Activated B cell treated with CpG ODN at 0.5 μM for 24 hours (primary cell): ENCODE results near the gene RAPGEF3. TPM values are rescaled to one million over a fixed set of nuclear protein-coding genes. Genes with fewer than 3 reads are reported as not detected.

Experiments
- ATAC-seq: fragments of 200-7000 bp; cut with Tn5 transposase; one replicate; pipeline ENCODE4 v1.10.0; 2021; ENCODE audit warnings: low read depth, mild to moderate bottlenecking, moderate library complexity
- CTCF ChIA-PET: fragments of 350-600 bp; sonication (Branson Sonifier 250); formaldehyde crosslinking; loops from one replicate; lab custom pipeline; 2021; ENCODE audit warnings: antibody characterized with exemption; lab: Charles Lee
- POLR2A ChIA-PET: fragments of 350-600 bp; sonication (Branson Sonifier 250); formaldehyde crosslinking; loops from one replicate; lab custom pipeline; 2021; ENCODE audit warnings: antibody characterized with exemption; lab: Charles Lee
- DNase-seq: peaks from one replicate; pipeline ENCODE4 v3.0.0; 2022
- H3K27ac Mint-ChIP-seq: one replicate; pipeline ENCODE4 v1.8.0; 2020; ENCODE audit warnings: mixed read lengths
- H3K27me3 Mint-ChIP-seq: one replicate; pipeline ENCODE4 v1.8.0; 2021; ENCODE audit warnings: mixed read lengths
- H3K36me3 Mint-ChIP-seq: one replicate; pipeline ENCODE4 v1.8.0; 2021; ENCODE audit warnings: low read depth, mixed read lengths
- H3K4me1 Mint-ChIP-seq: one replicate; pipeline ENCODE4 v1.8.0; 2021; ENCODE audit warnings: mixed read lengths
- H3K4me3 Mint-ChIP-seq: one replicate; pipeline ENCODE4 v1.8.0; 2020; ENCODE audit warnings: mild to moderate bottlenecking, mixed read lengths
- H3K9me3 Mint-ChIP-seq: one replicate; pipeline ENCODE4 v1.8.0; 2020; ENCODE audit warnings: mixed read lengths
- intact Hi-C: fragments of 100-400 bp; cut with micrococcal nuclease; formaldehyde crosslinking; loops from one replicate; pipeline ENCODE4 v1.15.1; 2024
- total RNA-seq: library from RNA; stranded (reverse); gene quantifications from 2 replicates; pipeline ENCODE4 v1.2.3, GENCODE V29; 2022
- TF ChIP-seq, protein P1 (sequence below): fragments of 200-600 bp; IDR thresholded peaks from one replicate; pipeline ENCODE4 v1.8.0; 2022; ENCODE audit warnings: antibody characterized with exemption, mild to moderate bottlenecking

RAPGEF3 gene
- total RNA-seq, 1 donor from 2014 or later = 5.0 TPM

DNA sequence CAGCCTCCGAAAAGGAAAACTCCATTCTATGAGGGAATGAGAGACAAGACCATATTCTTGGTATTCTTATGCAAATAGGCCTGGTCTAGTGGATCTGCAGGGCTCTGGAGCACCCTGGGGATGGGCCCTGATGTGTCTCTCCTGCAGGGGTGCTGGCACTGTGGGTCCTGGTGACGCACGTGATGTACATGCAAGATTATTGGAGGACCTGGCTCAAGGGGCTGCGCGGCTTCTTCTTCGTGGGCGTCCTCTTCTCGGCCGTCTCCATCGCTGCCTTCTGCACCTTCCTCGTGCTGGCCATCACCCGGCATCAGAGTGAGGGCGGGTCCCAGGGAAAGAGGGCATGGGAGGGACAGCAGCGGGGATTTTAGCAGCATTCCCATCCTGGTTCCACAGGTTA lies 20.2 kb upstream of the RAPGEF3 start:
- Mint-ChIP-seq H3K27me3 (no peaks in the 10 kb centered on the region), H3K4me3 (no peak overlapping the region), H3K4me1 (peaks cover 18% of the 10 kb centered on the region), H3K9me3 (no peaks in the 10 kb centered on the region), H3K36me3 (peaks cover 15% of the 10 kb centered on the region), H3K27ac (no peak overlapping the region)
- DNase-seq (no peak), ATAC-seq (no peak)
- TF ChIP-seq, protein P1, sequence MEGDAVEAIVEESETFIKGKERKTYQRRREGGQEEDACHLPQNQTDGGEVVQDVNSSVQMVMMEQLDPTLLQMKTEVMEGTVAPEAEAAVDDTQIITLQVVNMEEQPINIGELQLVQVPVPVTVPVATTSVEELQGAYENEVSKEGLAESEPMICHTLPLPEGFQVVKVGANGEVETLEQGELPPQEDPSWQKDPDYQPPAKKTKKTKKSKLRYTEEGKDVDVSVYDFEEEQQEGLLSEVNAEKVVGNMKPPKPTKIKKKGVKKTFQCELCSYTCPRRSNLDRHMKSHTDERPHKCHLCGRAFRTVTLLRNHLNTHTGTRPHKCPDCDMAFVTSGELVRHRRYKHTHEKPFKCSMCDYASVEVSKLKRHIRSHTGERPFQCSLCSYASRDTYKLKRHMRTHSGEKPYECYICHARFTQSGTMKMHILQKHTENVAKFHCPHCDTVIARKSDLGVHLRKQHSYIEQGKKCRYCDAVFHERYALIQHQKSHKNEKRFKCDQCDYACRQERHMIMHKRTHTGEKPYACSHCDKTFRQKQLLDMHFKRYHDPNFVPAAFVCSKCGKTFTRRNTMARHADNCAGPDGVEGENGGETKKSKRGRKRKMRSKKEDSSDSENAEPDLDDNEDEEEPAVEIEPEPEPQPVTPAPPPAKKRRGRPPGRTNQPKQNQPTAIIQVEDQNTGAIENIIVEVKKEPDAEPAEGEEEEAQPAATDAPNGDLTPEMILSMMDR = no peak
- intact Hi-C loops = loop anchor here (1.0 to 2.0 kb wide), 6 partner anchors 37 to 746 kb away; partner anchors contain the start of gene HDAC7
- CTCF ChIA-PET = interaction anchor here (0.9 to 11.4 kb wide), 11 partner anchors 9 to 66 kb away, joined by 3 to 127 read pairs (median 4); partner anchors contain the start of gene ENDOU
- POLR2A ChIA-PET = interaction anchor here (0.8 to 2.0 kb wide), 4 partner anchors 31 to 60 kb away, joined by 3 to 8 read pairs (median 3); partner anchors contain the start of gene HDAC7

DNA sequence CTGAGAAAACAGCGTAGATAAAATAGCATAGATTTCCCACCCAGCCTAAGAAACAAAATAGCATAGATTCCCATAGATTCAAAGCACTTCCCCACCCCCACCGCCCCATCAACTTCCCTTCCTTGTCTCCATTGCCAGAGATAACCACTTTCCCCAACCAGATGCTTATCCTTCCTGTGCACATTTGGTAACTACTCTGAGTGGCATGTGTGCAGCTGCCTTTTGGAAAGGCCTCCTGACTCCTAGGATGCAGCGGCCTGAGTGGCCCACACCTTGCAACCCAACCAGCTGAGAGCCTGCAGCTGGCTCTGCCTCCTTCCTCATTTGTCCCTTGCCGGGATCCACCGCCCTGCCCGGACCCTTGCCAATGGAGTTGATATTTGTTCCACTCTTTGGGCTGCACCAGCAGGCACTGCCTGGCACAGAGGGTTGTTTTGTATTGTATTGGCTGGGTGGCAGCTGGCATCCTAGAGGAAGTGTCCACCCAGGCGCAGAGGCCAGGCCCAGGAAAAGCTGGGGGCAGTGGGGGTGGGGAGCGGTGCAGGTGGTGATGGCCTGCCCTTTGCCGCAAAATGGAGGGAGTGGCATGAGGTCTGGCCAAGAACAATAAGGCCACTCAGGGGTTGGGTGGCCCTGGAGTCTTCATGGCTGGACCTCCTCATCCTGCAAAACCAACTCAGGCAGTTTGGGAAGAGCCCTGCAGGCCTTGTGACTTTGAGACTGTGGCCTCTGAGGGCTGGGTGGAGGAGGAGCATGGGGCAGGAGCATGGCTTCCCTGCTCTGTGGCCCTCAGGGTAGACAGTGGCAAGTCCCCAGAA lies 19.3 kb upstream of the RAPGEF3 start:
- TF ChIP-seq, protein P1 = no peak
- ATAC-seq (no peak), DNase-seq (no peak)
- H3K4me3 Mint-ChIP-seq = no peak overlapping the region
- no peaks in the 10 kb centered on the region for H3K27me3 Mint-ChIP-seq
- intact Hi-C loops = loop anchor here (2.0 kb wide), 1 partner anchor 745 kb away; no protein-coding TSS in a partner anchor
- peaks cover 22% of the 10 kb centered on the region for H3K4me1 Mint-ChIP-seq
- POLR2A ChIA-PET = interaction anchor here (1.0 to 1.4 kb wide), 3 partner anchors 34 to 54 kb away, joined by 3 to 4 read pairs (median 3); partner anchors contain the start of gene HDAC7
- H3K9me3 Mint-ChIP-seq = no peaks in the 10 kb centered on the region
- peaks cover 10% of the 10 kb centered on the region for H3K36me3 Mint-ChIP-seq
- CTCF ChIA-PET = interaction anchor here (1.0 to 11.4 kb wide), 11 partner anchors 11 to 126 kb away, joined by 3 to 127 read pairs (median 4); partner anchors contain the start of genes ENDOU and RAPGEF3
- H3K27ac Mint-ChIP-seq = no peak overlapping the region

DNA sequence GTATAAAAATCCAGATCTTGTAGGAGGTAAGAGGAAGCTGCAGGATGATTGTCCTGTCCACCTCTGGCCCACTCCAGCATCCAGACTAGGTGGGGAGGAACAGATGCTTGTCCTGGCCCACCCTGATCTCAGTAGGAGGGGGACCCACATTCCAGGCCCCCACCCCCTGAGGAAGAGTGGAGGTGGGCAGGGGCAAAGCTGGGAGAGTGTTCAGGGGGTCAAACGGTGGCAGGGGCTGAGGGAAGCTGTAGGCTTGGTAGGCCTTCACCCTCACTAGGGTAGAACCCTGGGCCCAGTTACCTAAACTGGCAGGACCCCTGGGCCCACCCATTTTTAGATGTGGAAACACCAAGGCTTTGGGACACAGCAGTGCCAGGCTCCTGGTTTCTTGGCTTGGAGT lies 18.5 kb upstream of the RAPGEF3 start:
- H3K27ac Mint-ChIP-seq = no peak overlapping the region
- ATAC-seq = no peak
- DNase-seq = no peak
- no peak overlapping the region for H3K4me3 Mint-ChIP-seq
- H3K36me3 Mint-ChIP-seq = peaks cover 5% of the 10 kb centered on the region
- no peaks in the 10 kb centered on the region for H3K27me3 Mint-ChIP-seq
- TF ChIP-seq, protein P1 = no peak
- intact Hi-C loops = no loop called here
- CTCF ChIA-PET = interaction anchor here (1.0 to 11.4 kb wide), 8 partner anchors 10 to 125 kb away, joined by 3 to 127 read pairs (median 6); partner anchors contain the start of genes ENDOU and RAPGEF3
- H3K4me1 Mint-ChIP-seq = peaks cover 25% of the 10 kb centered on the region
- H3K9me3 Mint-ChIP-seq = no peaks in the 10 kb centered on the region
- POLR2A ChIA-PET = interaction anchor here (1.0 to 1.4 kb wide), 3 partner anchors 33 to 55 kb away, joined by 3 to 4 read pairs (median 3); partner anchors contain the start of gene HDAC7

DNA sequence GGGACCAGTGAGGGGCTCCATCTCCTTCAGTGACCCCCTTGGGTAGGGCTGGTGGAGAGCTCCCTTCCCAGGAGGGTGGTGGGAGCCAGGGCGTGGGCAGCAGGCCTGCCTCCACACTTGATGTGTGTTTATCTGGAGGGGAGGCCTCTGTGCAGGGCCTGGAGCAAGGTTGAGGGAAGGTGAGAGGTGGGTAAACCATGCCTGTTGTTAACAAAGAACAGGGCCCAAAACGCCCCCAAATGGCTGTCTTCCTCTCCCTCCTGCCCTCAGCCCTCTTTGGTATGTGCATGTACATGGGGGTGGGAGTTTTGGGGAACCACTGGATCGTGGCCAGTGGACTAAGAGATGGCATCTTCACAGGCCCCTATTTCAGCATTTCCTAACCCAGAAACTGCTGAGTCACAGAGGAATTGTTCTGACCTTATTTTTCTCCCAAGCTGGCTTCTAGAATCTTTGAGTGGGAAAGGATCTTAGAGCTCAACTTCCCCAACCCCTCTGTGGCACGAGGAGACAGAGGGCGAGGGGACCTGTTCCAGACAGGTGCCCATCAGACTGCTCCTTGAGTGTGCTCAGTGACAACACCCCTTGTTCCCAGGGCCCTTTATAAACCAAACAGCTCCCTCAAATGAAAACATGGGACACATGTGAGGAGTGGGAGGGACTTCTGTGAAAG lies 17.9 kb upstream of the RAPGEF3 start:
- peaks cover 25% of the 10 kb centered on the region for H3K4me1 Mint-ChIP-seq
- POLR2A ChIA-PET = interaction anchor here (0.8 to 1.8 kb wide), 5 partner anchors 27 to 56 kb away, joined by 3 to 4 read pairs (median 3); partner anchors contain the start of gene HDAC7

More for the DNA sequence above, 17.9 kb upstream of the RAPGEF3 start:
- Mint-ChIP-seq H3K27me3 (no peaks in the 10 kb centered on the region), H3K4me3 (no peak overlapping the region), H3K36me3 (no peaks in the 10 kb centered on the region), H3K9me3 (no peaks in the 10 kb centered on the region), H3K27ac (no peak overlapping the region)
- intact Hi-C loops = no loop called here
- CTCF ChIA-PET = interaction anchor here (1.0 to 11.4 kb wide), 9 partner anchors 9 to 124 kb away, joined by 3 to 127 read pairs (median 5); partner anchors contain the start of genes ENDOU and RAPGEF3
- ATAC-seq = no peak
- DNase-seq = no peak
- TF ChIP-seq, protein P1 = no peak
